ENCODE data around the gene SAMD13.

Gene SAMD13

DNA sequence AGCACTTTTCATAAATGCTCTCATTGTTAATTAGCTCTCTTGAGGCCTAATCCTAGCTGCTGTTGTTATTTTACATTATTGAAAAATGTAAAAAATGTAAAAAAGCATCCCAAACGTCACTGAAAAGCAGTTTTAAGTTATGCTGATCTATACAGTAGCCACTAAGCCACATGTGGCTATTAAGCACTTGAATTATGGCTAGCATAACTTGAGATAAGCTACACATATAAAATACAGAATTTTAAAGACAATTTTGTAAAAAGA is 78.3 kb downstream of the SAMD13 start:
- Histone ChIP-seq H3K9me2 (replicated peaks; ENCODE audit: insufficient read depth, low read length) (no peaks in the 10 kb centered on the region), H3K27ac (ENCODE audit: low read depth, low read length) (no peak overlapping the region), H3K36me3 (ENCODE audit: low read length) (no peaks in the 10 kb centered on the region), H3F3A (ENCODE audit: insufficient read depth) (no peaks in the 10 kb centered on the region), H3K4me3 (ENCODE audit: insufficient read depth, low read length, poor library complexity, severe bottlenecking) (no peak overlapping the region), H3K9me3 (ENCODE audit: insufficient read depth, low read length) (no peaks in the 10 kb centered on the region), H3K79me2 (ENCODE audit: insufficient read depth, low read length) (no peaks in the 10 kb centered on the region), H3K9ac (ENCODE audit: low read length) (no peak overlapping the region), H2AFZ (ENCODE audit: low read depth, low read length, severe bottlenecking) (no peak overlapping the region), H3K27me3 (ENCODE audit: low read length) (no peaks in the 10 kb centered on the region), H3K4me2 (ENCODE audit: low read depth, low read length, poor library complexity, severe bottlenecking) (no peak overlapping the region), H4K20me1 (ENCODE audit: low read depth, low read length) (no peaks in the 10 kb centered on the region)
- TF ChIP-seq, protein P1, sequence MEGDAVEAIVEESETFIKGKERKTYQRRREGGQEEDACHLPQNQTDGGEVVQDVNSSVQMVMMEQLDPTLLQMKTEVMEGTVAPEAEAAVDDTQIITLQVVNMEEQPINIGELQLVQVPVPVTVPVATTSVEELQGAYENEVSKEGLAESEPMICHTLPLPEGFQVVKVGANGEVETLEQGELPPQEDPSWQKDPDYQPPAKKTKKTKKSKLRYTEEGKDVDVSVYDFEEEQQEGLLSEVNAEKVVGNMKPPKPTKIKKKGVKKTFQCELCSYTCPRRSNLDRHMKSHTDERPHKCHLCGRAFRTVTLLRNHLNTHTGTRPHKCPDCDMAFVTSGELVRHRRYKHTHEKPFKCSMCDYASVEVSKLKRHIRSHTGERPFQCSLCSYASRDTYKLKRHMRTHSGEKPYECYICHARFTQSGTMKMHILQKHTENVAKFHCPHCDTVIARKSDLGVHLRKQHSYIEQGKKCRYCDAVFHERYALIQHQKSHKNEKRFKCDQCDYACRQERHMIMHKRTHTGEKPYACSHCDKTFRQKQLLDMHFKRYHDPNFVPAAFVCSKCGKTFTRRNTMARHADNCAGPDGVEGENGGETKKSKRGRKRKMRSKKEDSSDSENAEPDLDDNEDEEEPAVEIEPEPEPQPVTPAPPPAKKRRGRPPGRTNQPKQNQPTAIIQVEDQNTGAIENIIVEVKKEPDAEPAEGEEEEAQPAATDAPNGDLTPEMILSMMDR (IDR thresholded peaks at IDR 0.05; ENCODE audit: insufficient read depth, low read length, poor library complexity, severe bottlenecking): no peak

DNA sequence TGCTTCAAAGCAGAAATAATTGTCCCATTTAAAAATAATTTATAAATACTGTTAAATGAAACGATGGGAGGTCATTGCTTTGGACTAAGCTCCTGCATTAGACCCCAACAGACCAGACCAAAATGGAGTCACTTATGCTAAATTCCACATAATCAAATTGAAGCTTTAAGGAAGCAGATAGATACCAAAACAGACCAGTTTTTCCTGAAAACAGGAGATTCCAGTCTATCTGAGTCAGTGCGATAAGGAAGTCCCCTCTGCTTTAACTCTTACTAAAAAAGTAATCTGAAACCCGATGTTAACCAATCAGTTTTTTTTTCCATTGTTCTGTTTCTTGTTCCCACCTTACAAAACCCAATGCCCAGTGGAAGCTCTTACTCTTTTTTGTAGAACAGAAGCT is 80.6 kb downstream of the SAMD13 start:
- TF ChIP-seq, protein P1 (IDR thresholded peaks at IDR 0.05; ENCODE audit: insufficient read depth, low read length, poor library complexity, severe bottlenecking): no peak
- no peak for TF ChIP-seq EZH2phosphoT487 (conservative IDR thresholded peaks at IDR 0.05; ENCODE audit: low read length)
- Histone ChIP-seq H3F3A (ENCODE audit: insufficient read depth) (no peaks in the 10 kb centered on the region), H3K9ac (ENCODE audit: low read length) (no peak overlapping the region), H3K36me3 (ENCODE audit: low read length) (no peaks in the 10 kb centered on the region), H4K20me1 (ENCODE audit: low read depth, low read length) (no peaks in the 10 kb centered on the region), H3K9me2 (replicated peaks; ENCODE audit: insufficient read depth, low read length) (no peaks in the 10 kb centered on the region), H3K27ac (ENCODE audit: low read depth, low read length) (no peak overlapping the region), H3K4me2 (ENCODE audit: low read depth, low read length, poor library complexity, severe bottlenecking) (no peak overlapping the region), H3K9me3 (ENCODE audit: insufficient read depth, low read length) (no peaks in the 10 kb centered on the region), H3K4me3 (ENCODE audit: insufficient read depth, low read length, poor library complexity, severe bottlenecking) (no peak overlapping the region), H3K79me2 (ENCODE audit: insufficient read depth, low read length) (no peaks in the 10 kb centered on the region), H3K27me3 (ENCODE audit: low read length) (no peaks in the 10 kb centered on the region), H2AFZ (ENCODE audit: low read depth, low read length, severe bottlenecking) (no peak overlapping the region)

DNA sequence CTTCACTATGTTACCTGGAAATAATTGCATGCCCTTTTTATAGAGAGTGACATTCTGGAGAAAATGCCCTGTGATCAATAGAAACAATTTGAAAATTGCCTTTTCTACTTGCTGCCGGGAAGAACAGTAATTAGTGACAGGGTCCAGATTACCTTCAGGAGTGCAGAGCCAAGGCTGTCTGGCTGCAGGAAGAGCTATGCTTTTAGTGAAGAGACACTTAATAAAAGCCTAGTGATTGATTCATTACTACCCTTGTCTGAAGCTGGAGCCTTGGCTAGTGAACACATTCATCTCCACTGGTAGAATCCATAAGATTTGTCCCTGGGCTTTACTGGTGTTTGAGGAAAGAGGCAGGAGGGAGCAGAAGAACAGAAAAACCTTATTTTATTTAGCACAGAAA is 83.8 kb downstream of the SAMD13 start:
- H3K27ac ChIP-seq (ENCODE audit: low read depth, low read length): no peak overlapping the region
- no peaks in the 10 kb centered on the region for H3K9me2 ChIP-seq (replicated peaks; ENCODE audit: insufficient read depth, low read length)
- H3K9me3 ChIP-seq (ENCODE audit: insufficient read depth, low read length): no peaks in the 10 kb centered on the region
- no peak overlapping the region for H3K4me3 ChIP-seq (ENCODE audit: insufficient read depth, low read length, poor library complexity, severe bottlenecking)
- H3K9ac ChIP-seq (ENCODE audit: low read length): no peak overlapping the region
- no peaks in the 10 kb centered on the region for H3K36me3 ChIP-seq (ENCODE audit: low read length)
- H4K20me1 ChIP-seq (ENCODE audit: low read depth, low read length): no peaks in the 10 kb centered on the region
- no peaks in the 10 kb centered on the region for H3K79me2 ChIP-seq (ENCODE audit: insufficient read depth, low read length)
- no peaks in the 10 kb centered on the region for H3K27me3 ChIP-seq (ENCODE audit: low read length)
- no peak overlapping the region for H2AFZ ChIP-seq (ENCODE audit: low read depth, low read length, severe bottlenecking)
- TF ChIP-seq, protein P1 (IDR thresholded peaks at IDR 0.05; ENCODE audit: insufficient read depth, low read length, poor library complexity, severe bottlenecking): no peak
- no peak for TF ChIP-seq EZH2phosphoT487 (conservative IDR thresholded peaks at IDR 0.05; ENCODE audit: low read length)
- no peaks in the 10 kb centered on the region for H3F3A ChIP-seq (ENCODE audit: insufficient read depth)
- H3K4me2 ChIP-seq (ENCODE audit: low read depth, low read length, poor library complexity, severe bottlenecking): no peak overlapping the region

All from SU-DHL-6 (cell line).